HG02870 (cell line): ENCODE measurements around the gene BICRAL.
"Not testable (repeated sequence)": the region's sequence is repeated elsewhere in the genome, so short reads cannot be mapped to it uniquely, and the experiment has no call there.

Experiments
- ATAC-seq: cut with Tn5 transposase; IDR thresholded peaks from one replicate; pipeline ENCODE4 v1.9.1; 2021; ENCODE audit warnings: mild to moderate bottlenecking, moderate library complexity; ENCODE audit not compliant: unreplicated experiment

Gene BICRAL

GRCh38 chr6:42894041-42894828 lies 112.4 kb downstream of the BICRAL start:
- ATAC-seq: not testable (repeated sequence)

GRCh38 chr6:42896178-42896719 lies 114.4 kb downstream of the BICRAL start:
- no peak for ATAC-seq

- no peak for ATAC-seq
Observed at GRCh38 chr6:42898891-42899361, 117.1 kb downstream of the BICRAL start.

GRCh38 chr6:42899871-42900270 lies 118.0 kb downstream of the BICRAL start:
- no peak for ATAC-seq

GRCh38 chr6:42901538-42901957 lies 119.7 kb downstream of the BICRAL start:
- no peak for ATAC-seq

- not testable (repeated sequence) for ATAC-seq
Observed at GRCh38 chr6:42902429-42903263, 120.8 kb downstream of the BICRAL start.

- no peak for ATAC-seq
Observed at GRCh38 chr6:42904467-42904866, 122.6 kb downstream of the BICRAL start.

GRCh38 chr6:42907336-42907735 lies 125.5 kb downstream of the BICRAL start:
- ATAC-seq: no peak

- ATAC-seq: no peak
Observed at GRCh38 chr6:42909835-42910234, 128.0 kb downstream of the BICRAL start.

- no peak for ATAC-seq
Observed at GRCh38 chr6:42911171-42912021, 129.5 kb downstream of the BICRAL start.

GRCh38 chr6:42914546-42914945 lies 132.7 kb downstream of the BICRAL start:
- no peak for ATAC-seq

GRCh38 chr6:42915732-42916131 lies 133.9 kb downstream of the BICRAL start, which contains the start of gene PTCRA:
TSS of gene PTCRA (plus strand) at chr6:42916053. CDS start at chr6:42916070, 17 bp downstream.
- peak; percentile 41 for ATAC-seq

- no peak for ATAC-seq
Observed at GRCh38 chr6:42916288-42916687, 134.4 kb downstream of the BICRAL start.
